NCI-H146 treated with DMSO at 0.1 percent for 48 hours (cell line): Measurements from ENCODE around the gene PIEZO2.
"Not testable (repeated sequence)": the region's sequence is repeated elsewhere in the genome, so short reads cannot be mapped to it uniquely, and the experiment has no call there.

ENCODE experiments used
- DNase-seq: peaks from one replicate; lab custom pipeline; 2025; ENCODE audit not compliant: unreplicated experiment; lab: John Stamatoyannopoulos, UW

Gene PIEZO2

DNA sequence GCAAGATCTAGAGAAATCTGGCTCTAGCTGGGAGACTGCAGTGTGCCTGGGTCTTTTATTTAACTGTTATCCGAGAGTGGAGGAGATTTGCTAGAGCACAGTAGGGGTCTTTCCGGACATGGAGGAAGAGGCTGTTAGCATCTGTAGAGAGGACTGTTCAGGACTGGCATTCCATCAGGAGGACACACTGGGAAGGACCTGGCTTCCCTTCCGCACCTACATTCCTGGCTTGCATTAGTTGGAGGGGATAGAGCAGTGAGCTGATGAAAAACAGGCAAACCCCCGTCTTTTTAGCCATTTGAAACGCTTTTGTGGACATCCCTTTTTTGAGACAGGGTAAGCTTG lies 874 bp upstream of the PIEZO2 start:
- no peak for DNase-seq

DNA sequence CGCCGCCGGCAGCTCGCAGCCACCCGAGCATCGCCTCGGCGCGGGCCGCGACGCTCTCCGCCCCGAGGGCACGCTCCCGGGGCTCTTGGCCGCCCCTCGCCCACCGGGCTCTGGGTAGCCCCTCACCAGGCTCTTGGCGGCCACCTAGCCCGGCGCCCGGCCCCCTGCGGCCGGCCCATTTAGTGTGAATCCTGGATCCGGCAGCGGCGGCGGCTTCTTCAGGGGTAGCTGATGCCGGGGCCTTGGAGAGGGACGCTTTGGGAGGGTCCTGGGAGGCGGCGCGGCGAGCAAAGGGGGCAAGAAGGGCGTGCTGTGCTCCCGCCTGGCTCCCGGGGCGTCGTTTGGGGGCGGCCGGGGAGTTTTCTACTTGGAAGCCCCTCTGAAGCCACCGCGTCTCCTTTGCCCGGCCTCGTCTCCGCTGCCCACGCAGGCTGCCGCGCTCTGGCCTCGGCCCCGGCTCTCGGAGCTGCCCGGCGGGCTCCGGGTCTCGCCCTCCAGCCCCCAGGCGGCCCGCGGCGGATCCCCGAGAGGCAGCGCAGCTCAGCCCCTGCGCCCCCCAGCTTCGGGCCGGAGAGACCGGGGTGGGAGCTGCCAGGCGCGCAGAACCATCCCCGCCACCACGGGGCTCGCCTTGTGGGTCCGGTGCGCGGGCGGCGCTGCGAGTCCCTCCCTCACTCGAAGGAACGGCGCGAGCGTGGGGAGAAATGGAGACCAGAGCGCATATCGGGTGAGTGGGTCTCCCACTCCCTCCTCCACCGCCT lies 509 bp downstream of the PIEZO2 start:
- DNase-seq: no peak

DNA sequence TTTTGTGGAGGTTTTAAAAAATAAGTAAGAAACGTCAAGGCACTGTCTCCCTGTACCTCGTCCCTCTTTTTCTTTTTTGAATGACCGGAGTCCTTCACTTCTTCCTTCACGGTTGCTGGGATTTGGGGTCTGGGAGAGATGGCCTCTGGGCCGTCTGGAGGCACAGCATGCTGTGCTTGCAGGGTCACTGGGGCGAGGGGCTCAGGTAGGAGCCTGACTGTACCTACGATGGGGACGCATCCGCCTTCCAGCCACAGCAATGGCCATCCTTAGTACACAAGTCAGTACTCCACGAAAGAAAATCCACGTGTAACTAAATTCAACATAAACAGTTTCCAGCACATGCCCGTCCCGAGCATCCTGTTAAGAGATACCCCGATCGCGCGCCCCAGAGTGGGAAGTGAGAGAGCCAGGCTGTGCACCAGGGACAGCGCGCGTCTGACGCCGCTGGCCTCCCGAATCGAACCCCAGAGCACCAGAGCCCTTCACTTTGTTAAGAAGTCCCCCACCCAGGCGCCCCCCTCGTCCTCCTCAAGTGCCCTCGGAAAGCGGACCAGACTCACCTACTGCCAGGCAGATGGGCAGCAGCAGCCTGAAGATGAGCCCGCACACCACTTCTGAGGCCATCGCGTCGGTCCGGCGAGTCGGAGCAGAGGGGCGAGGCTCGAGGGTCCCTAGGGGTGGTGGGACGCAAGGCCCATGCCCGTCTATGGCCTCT lies 1.2 kb downstream of the PIEZO2 start:
- no peak for DNase-seq

DNA sequence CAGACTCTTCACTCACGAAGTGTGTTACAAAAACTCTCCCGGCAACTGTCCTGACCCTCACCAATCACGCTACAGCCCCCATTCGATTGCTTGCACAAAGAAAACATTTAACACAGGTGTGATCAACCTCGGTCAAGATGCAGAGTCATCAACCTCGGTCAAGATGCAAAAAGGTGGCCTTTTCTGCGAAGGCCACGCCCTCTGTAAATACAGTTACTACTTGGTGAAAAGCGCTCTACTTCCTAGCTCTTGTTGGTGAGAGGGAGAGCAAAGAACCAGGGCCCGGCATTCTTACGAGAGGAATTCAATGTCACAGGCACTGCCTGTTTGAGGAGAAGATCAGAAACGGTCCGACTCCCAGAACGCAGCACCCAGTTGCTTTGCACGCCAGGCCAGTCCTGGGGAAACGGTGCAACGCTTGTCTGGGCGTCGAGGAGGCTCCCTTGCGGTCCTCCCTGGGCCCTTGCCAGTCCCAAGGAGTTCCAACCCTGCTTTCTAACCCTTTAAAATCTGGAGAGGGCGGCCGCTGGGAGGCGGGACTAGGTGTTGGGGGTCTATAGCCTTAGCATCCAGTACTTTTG lies 1.9 kb downstream of the PIEZO2 start:
- DNase-seq: no peak

DNA sequence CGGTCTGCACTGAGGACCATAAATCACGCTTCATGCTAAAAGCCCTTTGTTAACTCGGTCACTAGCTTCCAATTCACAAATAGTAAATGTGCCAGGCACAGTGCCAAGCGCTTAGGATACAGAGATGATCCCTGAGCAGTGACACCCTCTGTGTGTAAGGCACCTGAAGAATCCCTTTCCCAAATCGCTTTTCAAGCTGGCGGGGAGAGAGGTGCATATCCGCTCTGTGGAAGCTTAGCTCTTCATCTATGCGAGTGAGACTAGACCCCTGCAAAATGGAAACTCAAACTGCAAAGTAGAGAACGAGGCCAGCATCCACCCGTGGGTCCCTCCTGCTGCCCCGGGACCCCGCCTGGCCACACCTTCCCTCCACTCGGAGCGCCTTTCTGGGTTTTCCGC lies 2.4 kb downstream of the PIEZO2 start:
- DNase-seq: no peak

DNA sequence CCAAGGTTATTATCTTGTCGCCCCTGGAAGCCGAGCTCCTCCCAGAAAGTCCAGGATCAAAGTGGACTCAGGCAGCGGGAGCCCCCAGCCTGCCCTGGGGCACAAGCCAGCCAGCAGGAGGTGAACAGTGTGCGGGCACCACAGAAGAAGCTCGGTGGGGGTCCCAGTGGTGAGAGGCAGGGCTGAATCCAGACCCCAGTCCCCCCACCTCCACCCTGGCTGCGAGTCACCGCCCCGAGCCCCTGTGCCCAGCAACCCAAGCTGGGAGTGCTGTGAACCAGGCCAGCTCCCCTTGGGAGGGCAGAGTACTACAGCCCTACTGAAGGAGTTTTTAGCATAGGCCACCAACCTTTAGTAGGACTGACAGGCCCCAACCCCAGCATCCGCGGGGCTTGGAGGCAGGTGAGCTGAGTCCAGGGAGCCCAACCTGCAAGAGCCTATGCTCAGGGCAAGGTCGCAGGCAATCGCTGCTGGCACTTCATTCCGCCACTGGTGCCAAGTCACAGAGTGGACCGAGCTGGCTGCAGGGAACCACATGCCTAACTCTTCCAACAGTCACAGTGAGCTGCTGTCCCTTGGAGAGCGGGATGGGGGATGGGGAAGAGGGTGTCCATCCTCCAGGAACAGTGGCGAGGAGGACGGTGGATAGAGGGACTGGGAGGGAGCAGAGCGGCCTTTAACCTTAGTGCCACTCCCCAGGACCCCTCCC lies 3.0 kb downstream of the PIEZO2 start:
- DNase-seq: no peak

DNA sequence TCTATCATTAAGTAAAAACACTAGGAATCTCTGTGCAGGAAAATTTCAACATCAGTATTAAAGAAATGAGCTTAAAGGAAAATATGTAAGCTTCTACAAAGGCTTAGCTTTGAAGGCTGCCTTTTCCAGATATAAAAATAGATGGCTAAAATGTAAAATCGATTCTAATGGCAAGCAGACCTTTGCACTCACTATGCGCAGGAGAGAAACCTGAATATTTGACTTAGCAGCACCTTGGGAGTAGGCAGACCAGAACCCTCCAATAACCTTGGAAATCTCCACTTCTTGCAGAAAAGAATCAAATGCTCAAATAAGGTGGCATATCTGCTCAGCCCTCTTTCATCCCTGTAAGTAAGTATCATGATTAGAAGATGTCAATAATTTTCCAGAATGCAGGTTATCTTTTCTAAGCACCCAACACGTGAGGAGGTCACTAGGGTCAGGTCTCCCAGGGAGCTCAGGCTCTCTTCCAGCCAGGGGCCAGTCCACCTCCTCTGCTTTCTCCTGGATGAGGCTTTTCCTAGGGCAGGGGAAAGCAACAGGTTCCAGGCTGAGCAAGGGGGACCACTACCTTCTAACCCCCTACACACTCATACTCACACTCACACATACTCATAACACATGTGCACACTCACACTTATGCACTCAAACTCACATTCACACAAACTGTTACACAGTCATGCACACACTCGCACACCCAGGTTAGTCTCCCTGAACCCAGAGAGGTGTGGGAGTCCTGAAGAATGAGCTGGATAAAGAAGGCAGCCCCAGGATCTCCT lies 3.8 kb downstream of the PIEZO2 start:
- no peak for DNase-seq

DNA sequence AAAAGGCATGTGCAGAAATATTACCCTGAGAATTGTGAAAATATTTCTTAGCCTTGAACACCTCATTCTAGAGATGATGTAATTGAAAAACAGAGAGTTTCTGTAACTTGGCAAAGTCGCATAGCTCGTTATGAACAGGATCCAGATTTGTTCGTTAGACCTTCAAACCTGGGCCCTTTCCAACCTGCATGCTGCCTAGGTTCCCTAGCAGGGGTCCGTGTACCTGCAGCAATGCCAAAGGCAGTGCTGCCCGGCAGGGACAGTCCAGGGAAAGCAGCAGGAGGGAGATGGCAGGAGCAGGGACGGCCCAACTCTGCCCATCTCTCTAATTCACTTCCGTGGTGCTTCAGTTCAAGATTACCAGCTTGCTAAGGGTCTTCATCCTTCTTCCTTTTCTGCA lies 12.0 kb downstream of the PIEZO2 start:
- no peak for DNase-seq

DNA sequence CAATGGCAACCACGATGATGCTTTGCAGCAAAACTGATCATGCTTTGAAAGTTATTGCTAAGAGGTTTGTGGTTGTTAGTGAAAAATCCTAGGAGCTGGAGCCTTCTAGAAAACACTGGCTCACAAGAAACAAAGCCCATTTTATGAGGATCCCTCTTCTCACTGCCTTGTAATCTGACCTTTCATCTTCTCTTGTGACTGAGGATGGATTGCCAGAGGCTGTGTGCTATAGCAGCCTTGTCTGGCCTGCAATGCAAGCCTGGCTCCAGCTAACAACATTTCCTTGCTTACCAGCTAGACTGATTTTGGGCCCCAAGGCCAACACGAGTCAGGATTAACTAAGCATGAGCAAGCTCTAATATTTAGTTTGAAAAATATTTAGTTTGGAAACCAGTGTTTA lies 13.1 kb downstream of the PIEZO2 start:
- DNase-seq: no peak

DNA sequence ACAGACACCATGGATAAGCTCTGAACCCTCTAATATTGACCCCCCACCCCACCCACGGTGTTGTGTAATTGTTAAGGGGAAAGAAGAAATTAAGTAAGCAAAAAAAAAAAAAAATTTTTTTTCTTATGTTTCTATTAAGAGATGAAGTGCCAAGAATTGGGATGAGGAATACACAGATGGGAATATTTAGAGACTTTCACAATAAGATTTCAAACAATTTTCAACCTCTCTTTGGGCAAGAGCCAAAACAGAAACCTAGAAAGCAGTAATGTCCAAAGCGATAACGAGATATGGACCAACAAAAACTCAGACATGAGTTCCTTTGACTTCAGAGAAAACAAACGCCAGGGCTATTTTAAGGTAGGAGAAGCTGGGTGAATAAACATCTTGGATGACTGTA lies 14.4 kb downstream of the PIEZO2 start:
- DNase-seq: no peak

DNA sequence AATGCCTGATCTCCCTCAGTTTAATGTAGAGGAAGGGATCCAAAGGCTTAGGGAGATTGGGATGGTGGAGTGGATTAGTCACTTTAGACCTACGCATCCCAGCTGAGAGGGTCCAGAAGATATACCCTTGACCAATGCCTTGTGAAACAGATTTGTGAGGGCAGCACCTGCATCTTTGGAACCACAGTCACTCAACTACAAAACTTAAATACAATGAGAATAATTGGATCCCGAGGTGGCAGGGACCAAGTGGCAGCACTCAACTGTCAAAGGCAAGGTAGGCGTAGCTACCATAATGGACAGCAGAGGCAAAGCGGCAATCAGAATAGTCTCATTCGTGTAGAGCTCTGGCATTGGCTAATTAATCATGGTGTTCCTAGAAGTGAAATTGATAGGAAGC lies 20.3 kb downstream of the PIEZO2 start:
- not testable (repeated sequence) for DNase-seq

DNA sequence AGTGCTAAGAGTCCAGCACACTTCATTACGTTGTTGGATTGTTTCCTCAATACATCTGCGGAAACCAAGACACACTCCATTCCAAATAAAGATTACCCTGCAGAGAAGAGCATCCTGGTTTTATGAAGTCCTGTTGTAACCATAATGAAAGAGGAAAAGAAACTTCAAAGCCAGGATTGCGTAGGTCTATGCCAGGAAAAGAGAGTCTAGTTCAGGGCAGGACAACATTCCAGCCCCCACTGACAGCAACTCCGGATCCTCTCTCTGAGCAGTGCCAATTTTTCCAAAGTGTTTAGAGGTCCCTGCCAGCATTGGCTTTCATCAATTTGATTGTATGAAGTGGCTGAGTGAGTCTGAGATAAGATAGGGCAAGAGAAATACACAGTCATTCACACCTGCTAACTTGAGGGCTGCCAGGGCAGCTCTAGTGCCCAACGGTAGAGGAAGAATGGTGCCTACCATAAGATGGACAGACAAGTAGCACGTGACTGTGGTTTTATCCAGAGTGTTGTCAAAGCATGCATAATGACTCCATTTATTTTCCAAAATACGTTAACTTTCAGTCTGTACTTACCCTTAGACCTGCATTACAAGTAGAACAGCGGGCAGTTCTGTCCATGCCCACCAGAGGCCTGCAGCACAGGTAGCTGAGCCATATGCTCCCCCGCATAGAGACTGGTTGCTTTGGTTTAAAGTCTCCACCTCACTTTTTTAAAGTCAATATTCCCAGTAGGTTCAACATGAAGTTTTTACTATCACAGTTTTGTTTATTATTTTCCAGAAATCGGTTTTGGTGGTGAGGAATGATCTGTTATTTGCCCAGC lies 23.7 kb downstream of the PIEZO2 start:
- no peak for DNase-seq

DNA sequence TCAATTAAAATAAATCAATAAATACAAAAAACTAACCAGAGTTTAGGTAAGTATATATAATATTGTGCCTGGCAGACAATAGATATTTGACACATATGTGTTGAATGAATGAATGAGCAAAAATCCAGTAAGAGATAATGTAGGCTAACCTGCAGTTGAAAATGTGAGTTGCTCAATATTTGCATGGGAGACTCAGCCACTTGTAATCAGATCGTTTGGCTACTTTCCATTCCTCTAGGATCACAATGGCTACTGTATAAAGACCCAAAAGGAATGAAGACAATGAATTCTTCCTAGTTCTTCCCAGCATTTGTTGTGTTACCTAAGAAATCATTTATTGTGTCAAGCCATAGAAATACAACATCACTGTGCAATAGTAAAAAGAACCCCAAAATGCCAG lies 25.3 kb downstream of the PIEZO2 start:
- no peak for DNase-seq

DNA sequence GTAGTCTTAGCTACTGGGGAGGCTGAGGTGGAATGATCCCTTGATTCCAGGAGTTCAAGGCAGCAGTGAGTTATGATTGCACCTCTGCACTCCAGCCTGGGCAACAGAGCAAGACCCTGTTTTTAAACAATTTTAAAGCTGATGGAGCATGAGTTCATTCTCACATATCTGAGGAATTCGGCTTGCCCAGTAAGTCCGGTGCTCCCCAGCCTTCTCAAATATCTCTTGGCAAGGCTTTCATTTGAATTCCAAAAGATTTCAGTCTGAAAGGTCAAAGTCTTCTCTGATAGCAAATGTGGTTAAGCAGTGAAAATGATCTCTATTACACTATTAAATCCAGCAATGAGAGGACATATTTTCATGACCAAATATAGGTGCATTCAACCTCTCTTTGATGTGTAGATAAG lies 27.9 kb downstream of the PIEZO2 start:
- no peak for DNase-seq

DNA sequence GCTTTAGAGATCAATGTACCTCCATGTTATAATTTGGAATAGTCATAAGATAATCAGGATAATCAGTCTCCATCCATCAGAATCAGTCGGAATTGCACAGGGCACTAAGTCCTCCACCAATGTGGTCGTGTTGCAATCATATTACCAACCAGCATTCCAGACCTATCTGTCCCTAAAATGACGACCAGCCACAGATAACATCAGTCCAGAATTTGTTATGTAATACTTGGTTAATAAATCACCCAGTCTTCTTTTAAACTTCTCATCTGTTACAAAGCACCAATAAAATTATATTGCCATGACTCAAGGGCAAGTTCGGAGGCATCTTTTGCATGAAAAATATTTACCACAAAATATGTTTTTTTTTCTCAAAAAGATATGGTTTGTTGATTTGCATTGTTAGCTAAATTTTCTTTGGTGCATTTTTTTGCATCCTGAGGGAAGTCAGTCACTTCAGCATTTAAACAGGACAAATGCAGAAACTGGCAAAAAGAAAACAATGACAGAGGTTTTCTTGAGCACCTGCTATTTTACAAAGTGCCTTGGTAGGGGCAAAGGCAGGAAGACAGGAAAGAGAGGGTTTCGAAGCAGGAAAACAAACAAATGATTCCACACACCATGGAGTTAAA lies 29.3 kb downstream of the PIEZO2 start:
- no peak for DNase-seq

DNA sequence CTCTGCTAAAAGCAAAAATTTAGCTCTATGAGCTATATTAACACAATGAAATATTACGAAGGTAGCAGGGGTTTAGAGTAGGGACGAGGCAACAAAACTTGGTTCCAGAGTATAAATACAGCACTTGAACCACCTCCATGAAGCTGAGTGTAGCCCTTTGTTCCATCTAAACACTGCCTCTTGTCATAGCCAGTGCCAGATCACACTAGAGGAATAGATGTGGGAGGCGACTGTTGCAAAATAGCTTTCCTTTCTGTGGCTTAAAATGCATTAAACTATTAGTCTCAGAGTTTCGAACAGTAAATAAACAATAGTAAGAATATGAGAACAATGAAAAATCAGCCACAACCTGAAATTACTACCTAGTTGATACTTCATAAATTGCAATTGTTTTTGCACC lies 29.8 kb downstream of the PIEZO2 start:
- no peak for DNase-seq

DNA sequence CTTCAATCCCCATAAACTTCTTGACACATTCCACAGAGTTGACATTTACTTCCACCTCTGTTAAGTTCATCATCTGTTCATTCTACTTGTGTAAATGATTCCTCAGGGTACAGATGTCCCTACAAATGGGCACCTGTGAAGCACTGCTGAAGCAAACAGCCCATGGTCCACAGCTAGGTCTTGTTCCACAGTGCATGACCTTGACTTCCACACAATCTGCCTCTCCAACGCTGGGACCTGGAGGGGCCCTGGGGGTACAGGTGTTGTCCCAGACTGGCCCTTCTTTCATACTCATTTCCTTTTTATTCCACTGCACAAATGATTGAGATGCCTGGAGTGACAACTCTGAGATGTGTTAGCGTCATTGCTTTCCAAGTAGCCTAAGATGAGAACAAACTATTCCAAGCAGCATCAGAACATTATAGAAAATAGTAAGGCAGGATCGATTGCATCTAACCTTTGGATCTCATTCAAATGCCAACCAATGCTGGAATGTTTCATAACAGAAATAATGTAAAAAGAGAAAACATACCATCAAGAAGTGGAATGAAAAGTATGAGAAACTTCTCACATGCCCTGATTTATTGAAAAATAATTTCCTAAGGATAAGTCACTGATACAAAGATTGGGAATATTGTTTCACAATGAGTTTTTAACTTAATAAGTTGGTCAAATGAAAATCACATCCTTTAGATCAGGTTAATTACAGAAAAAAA lies 31.2 kb downstream of the PIEZO2 start:
- no peak for DNase-seq

DNA sequence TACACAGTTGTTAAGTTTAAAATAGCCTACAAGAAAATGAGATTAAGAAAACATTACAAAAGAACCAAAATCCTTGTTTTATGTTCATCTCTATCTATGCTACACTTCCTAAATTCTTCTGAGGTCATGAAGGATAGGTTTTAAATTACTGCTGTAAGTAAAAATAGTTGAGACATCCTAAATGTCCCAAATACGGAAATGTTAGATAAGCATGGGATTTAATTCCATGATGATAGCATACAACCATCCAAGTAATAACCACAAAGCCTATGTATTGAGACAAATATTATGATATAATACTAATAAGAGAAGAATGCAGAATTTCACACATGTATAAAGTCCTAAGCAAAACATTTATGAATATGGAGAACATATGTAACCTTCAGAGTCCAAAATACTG lies 34.1 kb downstream of the PIEZO2 start:
- DNase-seq: no peak

DNA sequence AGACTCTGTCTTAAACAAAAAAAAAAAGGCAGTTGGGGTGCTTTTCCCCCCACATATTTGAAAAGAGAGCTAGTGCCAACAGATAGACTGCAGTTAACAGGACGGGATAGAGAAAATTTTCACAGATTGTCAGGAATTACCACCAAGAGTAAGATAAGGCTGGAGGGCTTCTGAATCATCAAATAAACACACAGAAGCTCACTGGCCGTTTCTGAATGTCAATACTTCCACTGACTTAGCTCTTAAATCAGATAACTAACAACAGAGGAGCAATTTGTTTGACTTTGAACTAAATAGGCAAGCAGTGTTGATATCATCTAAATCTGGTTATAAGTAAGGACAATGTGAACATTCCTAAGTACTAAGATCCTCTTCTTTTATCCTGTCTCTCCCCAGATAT lies 34.7 kb downstream of the PIEZO2 start:
- no peak for DNase-seq
